Activated T-helper 1 cell treated with anti-CD3 and anti-CD28 coated beads, Interleukin-12 subunit alpha, Interleukin-12 subunit beta, Interleukin-2, Interleukin-4 antibody, amounts not matched to agents 30 ng/mL and 10 ng/mL and 1 ng/mL, durations not matched to agents 14 hours and 24 hours and 36 hours (primary cell): ENCODE measurements around the gene FOXR1. TPM values are rescaled to one million over a fixed set of nuclear protein-coding genes. Genes with fewer than 3 reads are reported as not detected.
A peak's percentile ranks its signal among the peaks of the same experiment; 100 is the strongest.
"Not testable (repeated sequence)": the region's sequence is repeated elsewhere in the genome, so short reads cannot be mapped to it uniquely, and the experiment has no call there.

Source experiments
- DNase-seq: peaks from one replicate; pipeline ENCODE4 v3.0.0; 2021; ENCODE audit warnings: low spot score
- H3K27ac Mint-ChIP-seq: one replicate; pipeline ENCODE4 v1.8.0; 2021; ENCODE audit warnings: mild to moderate bottlenecking, mixed read lengths
- H3K27me3 Mint-ChIP-seq: one replicate; pipeline ENCODE4 v1.8.0; 2022; ENCODE audit warnings: mild to moderate bottlenecking, moderate library complexity, mixed read lengths; ENCODE audit not compliant: insufficient read depth
- H3K36me3 Mint-ChIP-seq: one replicate; pipeline ENCODE4 v1.8.0; 2021; ENCODE audit warnings: low read depth, mixed read lengths
- H3K4me1 Mint-ChIP-seq: one replicate; pipeline ENCODE4 v1.8.0; 2021; ENCODE audit warnings: low read depth, mixed read lengths
- H3K4me3 Mint-ChIP-seq: one replicate; pipeline ENCODE4 v1.8.0; 2021; ENCODE audit warnings: mild to moderate bottlenecking, moderate library complexity, mixed read lengths
- H3K9me3 Mint-ChIP-seq: one replicate; pipeline ENCODE4 v1.8.0; 2021; ENCODE audit warnings: mixed read lengths
- intact Hi-C: fragments of 100-400 bp; cut with micrococcal nuclease; formaldehyde crosslinking; loops from one replicate; pipeline ENCODE4 v1.15.1; 2024
- total RNA-seq: library from RNA; stranded (reverse); gene quantifications from 2 replicates; pipeline ENCODE4 v1.2.3, GENCODE V29; 2022

The FOXR1 gene
- total RNA-seq, 1 donor from 2014 or later: not detected

- Mint-ChIP-seq H3K4me3 (peak overlapping the region; percentile 27), H3K4me1 (peaks cover 31% of the 10 kb centered on the region), H3K27ac (peak overlapping the region; percentile 9), H3K36me3 (peaks cover 66% of the 10 kb centered on the region), H3K27me3 (no peaks in the 10 kb centered on the region), H3K9me3 (no peaks in the 10 kb centered on the region)
- no peak for DNase-seq
- intact Hi-C loops: loop anchor here (5.0 kb wide), 1 partner anchor 192 kb away; the partner anchor contains the start of gene CBL
These were observed 43.6 kb downstream of the FOXR1 start for GRCh38 chr11:119015054-119015611.

- DNase-seq: no peak
- Mint-ChIP-seq H3K36me3 (peaks cover 62% of the 10 kb centered on the region), H3K27me3 (no peaks in the 10 kb centered on the region), H3K9me3 (no peaks in the 10 kb centered on the region), H3K4me3 (peak overlapping the region; percentile 99), H3K27ac (no peak overlapping the region), H3K4me1 (peaks cover 37% of the 10 kb centered on the region)
- intact Hi-C loops: loop anchor here (5.0 kb wide), 1 partner anchor 191 kb away; the partner anchor contains the start of gene CBL
These were observed 44.9 kb downstream of the FOXR1 start for GRCh38 chr11:119016216-119017009.

DNA sequence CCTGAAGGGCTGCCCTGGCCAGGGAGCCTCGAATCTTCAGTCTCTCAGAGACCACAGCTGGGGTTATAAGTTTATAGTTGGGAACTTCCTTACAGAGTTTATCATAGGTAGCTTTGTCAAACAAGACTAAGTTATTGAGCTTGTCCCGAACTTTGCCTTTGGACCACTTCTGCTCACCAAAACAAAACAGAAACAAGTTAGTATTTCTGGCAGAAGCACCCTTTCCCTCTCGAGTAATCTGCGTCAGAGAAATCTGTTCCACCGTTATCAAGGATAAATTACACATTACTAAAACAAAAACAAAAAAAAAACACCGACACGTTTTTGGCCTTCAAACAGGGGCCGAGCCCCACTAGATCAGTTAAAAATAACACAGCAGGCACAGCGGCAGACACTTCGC lies 45.8 kb downstream of the FOXR1 start:
- Mint-ChIP-seq H3K4me3 (peak overlapping the region; percentile 99), H3K4me1 (peaks cover 41% of the 10 kb centered on the region), H3K36me3 (peaks cover 62% of the 10 kb centered on the region), H3K27ac (peak overlapping the region; percentile 100)
- DNase-seq, H3K27me3 Mint-ChIP-seq, H3K9me3 Mint-ChIP-seq: not testable (repeated sequence)
- intact Hi-C loops: loop anchor here (5.0 kb wide), 1 partner anchor 190 kb away; the partner anchor contains the start of gene CBL

GRCh38 chr11:119018074-119018938 lies 46.7 kb downstream of the FOXR1 start, which contains the start of the genes RPS25 and TRAPPC4:
TSS of gene RPS25 (minus strand) at chr11:119018343. CDS start at chr11:119018284, 59 bp downstream.
TSS of gene TRAPPC4 (plus strand) at chr11:119018766. CDS start at chr11:119018796, 30 bp downstream.
- Mint-ChIP-seq H3K9me3 (no peaks in the 10 kb centered on the region), H3K36me3 (peaks cover 58% of the 10 kb centered on the region), H3K27ac (peak within 1 kb of the TSS; percentile 100), H3K4me1 (peaks cover 42% of the 10 kb centered on the region), H3K27me3 (no peaks in the 10 kb centered on the region), H3K4me3 (peak within 1 kb of the TSS; percentile 99)
- DNase-seq: peak; percentile 92
- intact Hi-C loops: loop anchor here (1.0 to 5.0 kb wide), 11 partner anchors 12 to 227 kb away; partner anchors contain the start of genes CBL, CENATAC, DDX6 and DPAGT1

GRCh38 chr11:119019996-119020395 lies 48.4 kb downstream of the FOXR1 start:
- no peak for DNase-seq
- Mint-ChIP-seq H3K27me3 (no peaks in the 10 kb centered on the region), H3K4me3 (peak overlapping the region; percentile 99), H3K36me3 (peaks cover 58% of the 10 kb centered on the region), H3K9me3 (no peaks in the 10 kb centered on the region), H3K4me1 (peaks cover 53% of the 10 kb centered on the region), H3K27ac (peak overlapping the region; percentile 100)
- intact Hi-C loops: loop anchor here (2.0 to 5.0 kb wide), 2 partner anchors 91 to 187 kb away; partner anchors contain the start of gene CBL

DNA sequence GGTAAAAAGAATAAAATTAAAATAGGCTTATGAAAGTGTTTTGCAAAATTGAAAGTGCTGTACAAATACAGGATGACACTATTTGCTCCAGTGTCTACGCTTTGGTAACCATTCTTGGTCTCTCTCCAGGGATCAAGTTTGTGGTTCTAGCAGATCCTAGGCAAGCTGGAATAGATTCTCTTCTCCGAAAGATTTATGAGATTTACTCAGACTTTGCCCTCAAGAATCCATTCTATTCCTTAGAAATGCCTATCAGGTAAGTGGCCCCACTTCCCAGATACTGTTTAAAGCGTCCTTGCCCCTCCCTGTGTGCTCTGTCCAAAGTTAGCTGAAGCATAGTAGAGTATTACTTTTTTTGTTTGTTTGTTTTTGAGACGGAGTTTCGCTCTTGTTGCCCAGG lies 50.1 kb downstream of the FOXR1 start:
- Mint-ChIP-seq H3K36me3 (peaks cover 56% of the 10 kb centered on the region), H3K4me1 (peaks cover 37% of the 10 kb centered on the region), H3K27me3 (no peaks in the 10 kb centered on the region), H3K9me3 (no peaks in the 10 kb centered on the region), H3K27ac (peak overlapping the region; percentile 48), H3K4me3 (peak overlapping the region; percentile 66)
- no peak for DNase-seq
- intact Hi-C loops: no loop called here

- Mint-ChIP-seq H3K27ac (peak overlapping the region; percentile 7), H3K27me3 (no peaks in the 10 kb centered on the region), H3K36me3 (peaks cover 35% of the 10 kb centered on the region), H3K9me3 (no peaks in the 10 kb centered on the region), H3K4me1 (peaks cover 36% of the 10 kb centered on the region), H3K4me3 (no peak overlapping the region)
- intact Hi-C loops: no loop called here
- DNase-seq: no peak
These were observed 52.2 kb downstream of the FOXR1 start for GRCh38 chr11:119023741-119024140.

- H3K27me3 Mint-ChIP-seq: no peaks in the 10 kb centered on the region
- intact Hi-C loops: no loop called here
- H3K36me3 Mint-ChIP-seq: peaks cover 35% of the 10 kb centered on the region
- peak overlapping the region; percentile 19 for H3K27ac Mint-ChIP-seq
- H3K4me3 Mint-ChIP-seq: no peak overlapping the region
- no peak for DNase-seq
- no peaks in the 10 kb centered on the region for H3K9me3 Mint-ChIP-seq
- H3K4me1 Mint-ChIP-seq: peaks cover 43% of the 10 kb centered on the region
These were observed 53.0 kb downstream of the FOXR1 start for GRCh38 chr11:119024430-119025098.

DNA sequence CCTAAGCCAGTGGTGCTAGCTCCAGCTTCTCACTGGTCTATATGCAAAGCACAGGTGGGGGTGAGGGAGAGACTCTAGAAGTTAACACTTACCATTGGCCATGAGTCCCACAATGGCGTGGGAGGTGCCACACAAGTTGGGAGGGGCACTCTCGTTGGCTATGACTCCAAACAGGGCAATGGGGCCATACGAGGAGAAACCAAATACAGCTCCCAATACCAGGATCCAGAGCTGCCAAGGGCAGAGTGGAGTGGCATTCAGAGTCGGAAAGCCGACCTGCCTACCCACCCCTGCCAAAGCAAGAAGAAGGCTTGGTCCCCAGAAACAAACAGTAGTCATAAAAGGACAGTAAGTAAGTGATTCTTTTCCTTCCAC lies 53.5 kb downstream of the FOXR1 start:
- DNase-seq: no peak
- peaks cover 30% of the 10 kb centered on the region for H3K36me3 Mint-ChIP-seq
- intact Hi-C loops: no loop called here
- no peak overlapping the region for H3K4me3 Mint-ChIP-seq
- H3K4me1 Mint-ChIP-seq: peaks cover 43% of the 10 kb centered on the region
- no peaks in the 10 kb centered on the region for H3K27me3 Mint-ChIP-seq
- H3K27ac Mint-ChIP-seq: peak overlapping the region; percentile 21
- no peaks in the 10 kb centered on the region for H3K9me3 Mint-ChIP-seq

GRCh38 chr11:119025541-119025940 lies 54.0 kb downstream of the FOXR1 start:
- Mint-ChIP-seq H3K4me1 (peaks cover 40% of the 10 kb centered on the region), H3K9me3 (no peaks in the 10 kb centered on the region), H3K27ac (peak overlapping the region; percentile 21), H3K36me3 (peaks cover 29% of the 10 kb centered on the region), H3K27me3 (no peaks in the 10 kb centered on the region), H3K4me3 (no peak overlapping the region)
- intact Hi-C loops: no loop called here
- no peak for DNase-seq

GRCh38 chr11:119025978-119026766 lies 54.6 kb downstream of the FOXR1 start:
- no peak for DNase-seq
- Mint-ChIP-seq H3K36me3 (peaks cover 29% of the 10 kb centered on the region), H3K27ac (peak overlapping the region; percentile 52), H3K27me3 (no peaks in the 10 kb centered on the region), H3K9me3 (no peaks in the 10 kb centered on the region), H3K4me3 (no peak overlapping the region), H3K4me1 (peaks cover 39% of the 10 kb centered on the region)
- intact Hi-C loops: no loop called here
